Hematopoietic multipotent progenitor cell treated with erythropoietin and hydrocortisone succinate and interleukin-3 and kit ligand, for 8 days (in vitro differentiated cells): ENCODE results near the gene CCNK.

Experiments used
- DNase-seq: peaks from one replicate; pipeline ENCODE4 v3.0.0-alpha.2; 2015

The CCNK gene

DNA sequence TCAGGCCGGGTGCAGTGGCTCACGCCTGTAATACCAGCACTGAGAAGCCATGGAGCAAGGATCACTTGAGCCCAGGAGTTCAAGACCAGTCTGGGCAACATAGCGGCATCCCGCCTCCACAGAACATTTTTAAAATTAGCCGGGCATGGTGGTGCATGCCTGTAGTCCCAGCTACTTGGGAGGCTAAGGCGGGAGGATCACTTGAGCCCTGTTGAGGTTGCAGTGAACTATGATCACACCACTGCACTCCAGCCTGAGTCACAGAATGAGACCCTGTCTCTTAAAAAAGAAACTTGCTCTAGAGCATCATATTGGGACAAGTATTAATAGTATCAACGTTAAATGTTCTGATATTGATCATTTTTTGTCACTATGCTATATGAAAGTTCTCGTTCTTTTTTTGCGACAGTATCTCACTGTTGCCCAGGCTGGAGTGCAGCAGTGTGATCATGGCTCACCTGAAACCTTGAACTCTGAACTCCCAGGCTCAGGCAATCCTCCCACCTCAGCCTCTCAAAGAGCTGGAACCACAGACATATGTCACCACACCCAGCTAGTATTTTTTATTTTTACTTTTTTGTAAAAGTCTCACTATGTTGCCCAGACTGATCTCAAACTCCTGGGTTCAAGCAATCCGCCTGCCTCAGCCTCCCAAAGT lies 75.1 kb downstream of the CCNK start:
- DNase-seq = no peak

DNA sequence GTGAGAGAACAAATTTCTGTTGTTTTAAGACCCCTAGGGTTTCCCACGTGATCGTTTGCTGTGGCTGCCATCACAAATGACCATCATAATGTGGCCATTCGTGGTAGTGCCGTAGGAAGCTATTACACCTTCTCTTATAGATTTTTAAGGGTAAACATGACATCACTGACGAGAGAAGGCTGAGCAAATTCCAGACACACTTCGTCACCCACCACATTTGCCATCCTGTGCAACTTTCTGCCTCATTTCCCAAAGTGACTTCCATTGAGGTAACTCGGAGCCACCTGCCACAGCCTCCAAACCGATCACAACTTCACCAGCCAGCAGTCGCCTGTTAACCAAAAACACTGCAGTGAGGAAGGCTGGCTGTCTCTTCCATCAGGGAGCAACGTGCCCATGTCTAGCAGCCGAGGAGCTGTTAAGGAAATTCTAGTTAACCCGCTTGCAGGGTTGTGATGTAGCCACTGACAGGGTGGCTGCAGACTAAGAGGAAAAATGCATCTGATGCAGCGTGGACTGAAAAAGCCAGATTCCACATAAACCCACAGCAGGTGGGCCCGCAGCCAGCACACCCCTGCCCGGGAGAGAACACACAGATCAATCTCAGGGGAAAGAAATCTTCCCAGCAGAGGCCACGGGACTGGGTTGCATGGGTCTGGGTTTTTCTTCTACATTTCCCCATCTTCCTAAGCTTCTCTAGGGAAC lies 78.2 kb downstream of the CCNK start:
- DNase-seq = no peak

DNA sequence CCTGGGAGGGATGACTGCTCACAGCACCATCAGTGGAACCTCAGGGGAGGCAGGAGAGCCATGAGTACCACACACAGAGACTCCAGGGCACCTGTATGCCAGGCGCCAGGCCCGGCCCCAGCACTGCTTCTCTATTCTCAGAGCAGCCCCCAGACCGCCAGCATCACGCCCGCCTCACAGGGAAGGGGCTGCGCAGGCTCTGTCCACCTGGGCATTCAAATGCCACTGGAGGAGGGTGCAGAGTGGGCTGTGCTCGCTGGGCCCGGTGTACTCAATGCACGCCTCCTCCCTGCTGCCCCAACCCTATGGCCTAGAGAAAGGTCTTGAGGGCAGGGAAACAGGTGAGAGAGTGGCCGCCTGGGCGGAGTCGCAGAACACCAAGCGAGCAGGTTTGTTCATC lies 79.2 kb downstream of the CCNK start:
- DNase-seq = no peak

DNA sequence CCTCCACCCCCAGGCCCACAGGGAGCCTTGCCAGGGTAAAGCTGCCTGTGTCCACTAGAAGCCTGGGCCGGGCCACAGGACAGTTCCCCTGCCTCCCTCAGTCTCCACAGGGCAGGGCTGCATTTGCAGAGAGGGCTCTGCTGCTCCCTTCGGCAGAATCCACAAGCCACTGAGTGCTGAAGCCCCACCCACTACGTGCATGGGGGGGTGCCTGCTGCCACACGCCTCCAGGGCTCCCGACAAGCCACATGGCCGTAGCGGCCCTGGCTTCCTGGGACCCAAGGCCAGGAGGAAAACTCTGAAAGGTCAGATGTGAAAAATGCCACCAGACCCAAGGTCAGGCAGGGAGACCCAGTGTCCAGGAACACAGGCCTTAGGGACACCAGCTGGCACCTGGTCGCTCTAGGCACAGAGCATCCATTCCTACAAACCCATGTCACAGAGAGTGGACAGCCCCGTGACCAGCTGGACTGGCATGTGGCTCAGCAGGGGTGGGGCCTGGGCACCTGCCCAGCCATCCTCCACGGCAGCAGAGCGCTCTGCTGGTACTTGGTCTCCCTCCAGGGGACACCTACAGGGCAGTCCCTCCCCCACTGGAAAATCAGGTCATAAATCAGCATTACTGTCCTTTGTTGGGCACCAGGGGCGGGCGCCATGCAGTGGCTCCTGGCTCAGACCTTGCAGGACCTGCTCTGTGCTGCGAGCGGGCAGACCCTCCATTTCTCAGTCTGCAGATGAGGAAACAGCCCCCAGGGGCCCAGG lies 79.9 kb downstream of the CCNK start:
- no peak for DNase-seq

DNA sequence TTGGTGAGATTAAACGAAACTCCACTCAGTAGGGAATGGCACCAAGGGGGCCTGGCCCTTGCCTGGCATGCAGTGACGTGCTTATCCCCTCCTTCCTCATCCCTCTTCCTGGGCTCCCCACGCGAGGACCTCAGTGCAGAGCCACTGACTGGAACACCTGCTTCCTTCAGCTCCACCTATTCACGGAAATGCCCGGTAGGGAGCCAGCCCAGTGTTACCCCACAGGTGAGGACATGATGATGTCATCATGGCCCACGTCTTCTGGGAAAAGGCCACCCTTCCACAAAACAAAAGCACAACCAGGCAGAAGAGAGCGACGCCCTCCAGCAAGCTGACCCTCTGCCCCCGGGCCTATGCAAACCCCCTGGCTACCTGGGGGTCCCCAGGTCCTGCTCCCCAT lies 80.7 kb downstream of the CCNK start:
- DNase-seq = no peak
